Activated T-helper 17 cell treated with anti-CD3 and anti-CD28 coated beads, Interleukin-2, amount 50 U/mL, for 72 hours (primary cell): ENCODE data around the gene PCDH12. TPM values are rescaled to one million over a fixed set of nuclear protein-coding genes. Genes with fewer than 3 reads are reported as not detected.

Experiments
- ATAC-seq: fragments of 150-1000 bp; cut with Tn5 transposase; replicated peaks from 2 replicates; pipeline ENCODE4 v1.10.0; 2021; ENCODE audit warnings: mild to moderate bottlenecking, moderate library complexity
- H3K27ac Mint-ChIP-seq: one replicate; pipeline ENCODE4 v1.8.0; 2022; ENCODE audit warnings: mixed read lengths
- H3K27me3 Mint-ChIP-seq: one replicate; pipeline ENCODE4 v1.8.0; 2022; ENCODE audit warnings: mixed read lengths
- H3K36me3 Mint-ChIP-seq: one replicate; pipeline ENCODE4 v1.8.0; 2022; ENCODE audit warnings: low read depth, mild to moderate bottlenecking, mixed read lengths
- H3K4me1 Mint-ChIP-seq: one replicate; pipeline ENCODE4 v1.8.0; 2022; ENCODE audit warnings: mixed read lengths
- H3K4me3 Mint-ChIP-seq: one replicate; pipeline ENCODE4 v1.8.0; 2022; ENCODE audit warnings: mild to moderate bottlenecking, mixed read lengths
- H3K9me3 Mint-ChIP-seq: one replicate; pipeline ENCODE4 v1.8.0; 2022; ENCODE audit warnings: mixed read lengths
- total RNA-seq, 2 donors: library from RNA; stranded (reverse); gene quantifications; one replicate each; pipeline ENCODE4 v1.2.3, GENCODE V29; 2022

PCDH12 gene
- total RNA-seq, 2 donors from 2014 or later = 0.54 to 4.3 TPM

DNA sequence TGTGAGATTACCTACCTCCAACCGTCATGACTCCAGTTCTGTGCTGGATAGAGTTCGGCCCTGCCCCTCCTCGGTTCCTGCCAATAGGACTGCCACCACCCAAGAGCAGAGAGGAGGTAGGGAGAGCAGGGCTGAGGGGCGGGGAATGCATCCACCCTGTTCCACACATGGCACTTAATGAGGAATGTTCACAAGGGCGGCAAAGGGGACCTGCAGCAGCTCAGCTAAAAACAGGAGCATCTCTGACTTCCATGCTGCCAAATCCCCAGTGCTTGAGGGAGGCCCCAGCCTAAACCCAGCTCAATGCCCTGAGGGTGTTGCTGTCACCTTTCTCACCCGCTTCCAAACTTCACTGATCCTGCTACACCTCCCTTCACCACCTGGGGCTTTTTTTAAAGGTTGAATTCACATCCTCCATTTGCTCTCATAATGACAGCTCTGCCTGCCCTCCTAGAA lies 42.1 kb downstream of the PCDH12 start:
- Mint-ChIP-seq H3K27me3 (peaks cover 21% of the 10 kb centered on the region), H3K36me3 (no peaks in the 10 kb centered on the region), H3K9me3 (no peaks in the 10 kb centered on the region), H3K4me3 (no peak overlapping the region), H3K4me1 (no peaks in the 10 kb centered on the region), H3K27ac (no peak overlapping the region)
- no peak for ATAC-seq

DNA sequence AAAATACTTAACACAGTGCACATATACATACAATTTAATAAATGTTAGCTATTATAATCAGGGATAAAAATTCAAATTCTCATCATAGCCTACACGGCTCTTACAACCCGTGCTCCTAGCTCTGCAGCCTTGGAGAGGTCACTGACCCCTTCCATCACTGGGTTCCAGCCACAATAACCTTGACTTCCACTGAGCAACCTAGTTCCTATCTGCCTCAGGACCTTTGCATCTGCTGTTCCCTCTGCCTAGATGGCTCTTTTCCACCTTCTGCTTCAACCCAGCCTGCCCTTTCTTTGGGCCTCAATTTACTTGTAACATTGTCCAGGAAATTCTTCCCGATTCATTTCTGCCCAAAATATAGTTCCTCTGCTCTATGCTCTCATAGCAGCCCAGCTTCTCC lies 43.2 kb downstream of the PCDH12 start:
- Mint-ChIP-seq H3K27me3 (peaks cover 21% of the 10 kb centered on the region), H3K4me3 (peak overlapping the region; percentile 5), H3K4me1 (no peaks in the 10 kb centered on the region), H3K27ac (no peak overlapping the region), H3K9me3 (no peaks in the 10 kb centered on the region), H3K36me3 (no peaks in the 10 kb centered on the region)
- ATAC-seq = no peak

DNA sequence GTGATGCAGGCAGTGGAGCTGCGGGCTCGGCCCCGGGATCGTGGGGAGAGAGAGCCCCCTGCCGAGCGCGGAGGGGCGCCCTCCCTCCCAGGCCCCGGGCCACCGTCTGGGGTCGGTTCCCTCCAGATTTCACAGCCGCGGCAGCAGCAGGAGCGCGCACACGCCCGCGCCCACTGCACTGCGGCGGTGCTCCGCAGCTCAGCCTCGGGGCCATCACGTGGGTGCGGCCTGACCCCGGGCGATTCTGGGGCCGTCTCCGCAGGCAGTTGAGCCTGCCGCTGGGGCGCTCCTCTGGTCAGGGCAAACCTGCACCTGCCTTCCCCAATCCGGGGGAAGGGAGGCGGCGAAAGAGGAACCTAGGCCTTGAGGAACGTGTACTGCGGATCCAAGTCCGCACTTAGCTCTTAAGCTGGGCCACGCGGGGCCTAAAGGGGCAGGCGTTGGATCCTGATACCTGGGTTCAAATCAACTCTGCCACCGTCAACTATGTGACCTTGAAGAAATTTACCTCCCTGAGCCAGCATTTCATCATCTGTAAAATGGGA lies 43.7 kb downstream of the PCDH12 start:
- no peaks in the 10 kb centered on the region for H3K4me1 Mint-ChIP-seq
- peak; percentile 54 for ATAC-seq
- no peaks in the 10 kb centered on the region for H3K9me3 Mint-ChIP-seq
- H3K27me3 Mint-ChIP-seq = peaks cover 21% of the 10 kb centered on the region
- no peaks in the 10 kb centered on the region for H3K36me3 Mint-ChIP-seq
- no peak overlapping the region for H3K27ac Mint-ChIP-seq
- H3K4me3 Mint-ChIP-seq = peak overlapping the region; percentile 5

DNA sequence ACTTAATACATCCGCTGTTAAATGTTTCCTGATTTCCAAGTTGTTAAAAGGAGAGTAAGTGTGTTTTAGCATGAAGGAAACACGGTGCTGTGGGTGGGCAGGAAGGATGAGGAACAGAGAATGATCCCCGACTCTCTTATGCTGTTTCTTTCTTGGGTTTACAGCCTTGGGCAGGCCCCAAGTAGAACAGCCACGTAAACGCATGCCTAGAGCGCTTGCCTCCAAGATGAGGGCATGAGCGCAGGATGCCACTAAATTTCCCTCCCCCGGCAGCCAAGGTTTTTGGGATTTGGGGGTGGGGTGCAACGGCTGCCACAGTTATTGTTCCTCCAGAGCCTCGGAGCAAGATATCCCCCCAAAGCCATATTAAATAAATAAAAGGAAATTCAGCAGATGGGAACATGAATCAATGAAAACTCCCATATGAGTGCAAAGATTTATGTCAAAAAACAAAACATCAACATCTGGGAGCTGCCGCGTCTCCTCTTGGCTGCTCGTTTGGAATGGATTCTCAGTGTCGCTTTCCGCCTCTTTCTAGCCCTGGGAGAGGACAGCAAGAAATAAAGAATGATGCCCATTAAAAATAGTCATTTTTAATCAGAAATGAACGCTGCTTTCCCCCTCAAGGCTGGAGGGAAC lies 44.3 kb downstream of the PCDH12 start:
- Mint-ChIP-seq H3K27me3 (peaks cover 21% of the 10 kb centered on the region), H3K4me1 (peaks cover 2% of the 10 kb centered on the region), H3K9me3 (no peaks in the 10 kb centered on the region), H3K27ac (no peak overlapping the region), H3K36me3 (no peaks in the 10 kb centered on the region), H3K4me3 (peak overlapping the region; percentile 53)
- no peak for ATAC-seq

DNA sequence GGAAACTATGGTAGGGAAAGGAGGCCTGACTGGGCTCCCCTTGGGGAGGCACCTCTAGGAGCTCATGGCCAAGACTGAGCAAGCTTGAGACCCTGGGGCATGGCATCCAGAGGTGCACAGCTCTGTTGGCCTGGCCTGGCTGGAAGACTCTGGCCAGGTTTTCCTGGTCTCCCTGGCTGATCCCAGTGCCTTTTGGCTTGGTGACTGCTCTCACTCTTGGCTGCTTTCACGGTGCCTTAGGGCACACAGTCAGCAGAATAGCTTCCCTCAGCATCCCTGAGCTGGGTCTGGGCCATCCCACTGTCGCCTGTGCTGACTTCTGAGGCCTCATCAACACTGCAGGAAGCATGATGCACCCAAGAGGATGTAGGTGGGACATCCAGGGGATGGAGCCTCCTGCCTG lies 47.7 kb downstream of the PCDH12 start:
- ATAC-seq = no peak
- no peak overlapping the region for H3K4me3 Mint-ChIP-seq
- H3K9me3 Mint-ChIP-seq = no peaks in the 10 kb centered on the region
- peaks cover 4% of the 10 kb centered on the region for H3K4me1 Mint-ChIP-seq
- H3K27me3 Mint-ChIP-seq = peaks cover 18% of the 10 kb centered on the region
- no peaks in the 10 kb centered on the region for H3K36me3 Mint-ChIP-seq
- no peak overlapping the region for H3K27ac Mint-ChIP-seq

DNA sequence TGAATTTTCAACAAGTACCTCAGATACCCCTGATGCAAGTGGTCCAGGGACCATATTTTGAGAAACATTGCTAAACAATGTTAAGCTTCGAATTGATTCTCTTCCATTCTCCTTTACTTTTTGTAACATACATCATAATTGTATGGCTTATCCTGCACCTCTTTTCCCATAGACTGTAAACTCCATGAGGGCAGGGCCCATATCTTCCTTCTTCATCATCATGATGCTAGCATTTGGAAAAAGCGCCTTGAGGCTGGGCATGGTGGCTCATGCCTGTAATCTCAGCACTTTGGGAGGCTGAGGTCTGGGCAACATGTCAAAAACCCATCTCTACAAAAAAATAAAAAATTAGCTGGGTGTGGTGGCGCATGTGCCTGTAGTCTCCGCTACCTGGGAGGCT lies 48.8 kb downstream of the PCDH12 start:
- no peak overlapping the region for H3K4me3 Mint-ChIP-seq
- H3K4me1 Mint-ChIP-seq = peaks cover 4% of the 10 kb centered on the region
- ATAC-seq = no peak
- H3K27ac Mint-ChIP-seq = no peak overlapping the region
- H3K27me3 Mint-ChIP-seq = peaks cover 13% of the 10 kb centered on the region
- no peaks in the 10 kb centered on the region for H3K36me3 Mint-ChIP-seq
- H3K9me3 Mint-ChIP-seq = no peaks in the 10 kb centered on the region

DNA sequence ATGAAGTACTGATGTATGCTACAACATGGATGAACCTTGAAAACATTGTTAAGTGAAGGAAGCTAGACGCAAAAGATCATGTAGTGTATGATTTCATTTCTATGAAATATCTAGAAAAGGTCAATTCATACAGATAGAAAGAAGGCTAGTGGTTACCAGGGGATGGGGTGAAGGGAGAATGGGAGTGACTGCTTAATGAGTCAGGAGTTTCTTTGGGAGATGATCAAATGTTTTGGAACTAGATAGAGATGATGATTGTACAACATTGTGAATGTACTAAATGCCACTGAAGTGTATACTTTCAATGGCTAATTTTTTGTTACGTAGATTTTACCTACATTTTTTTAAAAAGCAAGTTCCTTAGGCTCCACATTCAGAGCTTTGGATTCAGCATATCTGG lies 49.2 kb downstream of the PCDH12 start:
- Mint-ChIP-seq H3K9me3 (no peaks in the 10 kb centered on the region), H3K27me3 (peaks cover 13% of the 10 kb centered on the region), H3K4me1 (peaks cover 4% of the 10 kb centered on the region), H3K27ac (no peak overlapping the region), H3K4me3 (no peak overlapping the region), H3K36me3 (no peaks in the 10 kb centered on the region)
- ATAC-seq = peak; percentile 92

DNA sequence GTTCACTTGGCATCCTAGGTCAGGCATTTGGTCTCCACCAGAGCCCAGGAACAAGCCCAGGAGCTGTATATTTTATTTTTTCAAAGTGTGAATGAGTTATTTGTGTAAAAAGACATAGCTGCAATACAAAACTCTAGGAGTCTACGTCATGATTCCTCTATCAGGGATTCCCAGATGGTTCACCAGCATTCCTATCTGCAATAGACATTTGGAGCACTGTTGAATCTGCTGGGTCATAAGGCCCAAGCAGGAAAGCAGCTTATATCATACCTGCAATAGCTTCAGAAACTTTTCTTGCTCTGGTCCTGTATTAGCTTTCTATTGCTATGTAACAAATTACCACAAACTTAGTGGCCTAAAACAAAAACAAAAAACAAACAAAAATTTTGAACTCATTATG lies 51.0 kb downstream of the PCDH12 start:
- H3K27me3 Mint-ChIP-seq = peaks cover 4% of the 10 kb centered on the region
- peaks cover 4% of the 10 kb centered on the region for H3K4me1 Mint-ChIP-seq
- H3K4me3 Mint-ChIP-seq = no peak overlapping the region
- H3K27ac Mint-ChIP-seq = no peak overlapping the region
- H3K9me3 Mint-ChIP-seq = no peaks in the 10 kb centered on the region
- ATAC-seq = no peak
- H3K36me3 Mint-ChIP-seq = no peaks in the 10 kb centered on the region

DNA sequence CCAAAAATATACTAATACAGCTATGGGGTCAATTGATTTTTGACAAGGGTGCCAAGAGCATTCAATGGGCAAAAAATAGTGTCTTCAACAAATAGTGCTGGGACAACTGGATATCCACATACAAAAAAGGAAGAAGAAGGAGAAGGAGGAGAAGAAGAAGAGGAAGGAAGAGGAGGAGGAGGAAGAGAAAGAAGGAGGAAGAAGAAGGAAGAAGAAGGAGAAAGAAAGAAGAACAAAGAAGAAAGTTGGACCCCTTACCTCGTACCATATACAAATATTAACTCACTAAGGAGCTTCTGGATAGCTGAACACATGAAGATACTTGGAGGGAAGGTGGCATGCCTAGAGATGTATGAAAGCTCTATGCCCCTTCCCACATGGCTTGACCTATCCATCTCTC lies 51.5 kb downstream of the PCDH12 start:
- H3K27ac Mint-ChIP-seq = no peak overlapping the region
- no peaks in the 10 kb centered on the region for H3K9me3 Mint-ChIP-seq
- no peak overlapping the region for H3K4me3 Mint-ChIP-seq
- peaks cover 4% of the 10 kb centered on the region for H3K4me1 Mint-ChIP-seq
- peaks cover 8% of the 10 kb centered on the region for H3K27me3 Mint-ChIP-seq
- no peak for ATAC-seq
- H3K36me3 Mint-ChIP-seq = no peaks in the 10 kb centered on the region

DNA sequence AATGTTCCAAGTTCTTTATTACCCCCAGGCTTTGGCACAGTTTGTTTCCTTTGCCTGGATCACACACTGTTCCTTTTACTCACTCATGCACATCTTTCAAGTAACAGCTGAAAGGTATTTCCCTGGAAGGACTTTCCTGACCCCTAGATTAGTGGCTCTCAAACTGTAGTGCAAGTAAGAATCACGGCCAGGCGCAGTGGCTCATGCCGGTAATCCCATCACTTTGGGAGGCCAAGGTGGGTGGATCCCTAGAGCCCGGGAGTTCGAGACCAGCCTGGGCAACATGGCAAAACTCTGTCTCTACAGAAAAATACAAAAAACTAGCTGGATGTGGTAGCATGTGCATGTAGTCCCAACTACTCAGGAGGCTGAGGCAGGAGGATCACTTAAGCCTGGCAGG lies 53.5 kb downstream of the PCDH12 start:
- no peak for ATAC-seq
- peaks cover 12% of the 10 kb centered on the region for H3K27me3 Mint-ChIP-seq
- no peaks in the 10 kb centered on the region for H3K9me3 Mint-ChIP-seq
- no peaks in the 10 kb centered on the region for H3K36me3 Mint-ChIP-seq
- H3K4me1 Mint-ChIP-seq = peaks cover 4% of the 10 kb centered on the region
- no peak overlapping the region for H3K4me3 Mint-ChIP-seq
- no peak overlapping the region for H3K27ac Mint-ChIP-seq

DNA sequence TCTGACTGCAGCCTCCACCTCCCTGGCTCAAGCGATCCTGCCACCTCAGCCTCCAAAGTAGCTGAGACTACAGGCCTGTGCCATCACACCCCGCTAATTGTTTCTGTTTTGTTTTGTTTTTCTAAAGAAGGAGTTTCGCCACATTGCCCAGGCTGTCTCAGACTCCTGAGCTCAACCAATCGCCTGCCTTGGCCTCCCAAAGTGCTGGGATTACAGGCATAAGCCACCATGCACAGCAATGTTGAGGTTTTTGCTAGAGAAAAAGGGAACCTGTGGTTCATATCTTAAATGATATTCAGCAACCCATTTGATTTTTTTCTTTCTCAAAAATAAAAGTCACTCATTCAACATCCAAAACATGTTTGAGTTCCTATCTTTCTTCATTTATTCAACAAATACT lies 54.7 kb downstream of the PCDH12 start:
- H3K36me3 Mint-ChIP-seq = no peaks in the 10 kb centered on the region
- no peaks in the 10 kb centered on the region for H3K4me1 Mint-ChIP-seq
- no peak overlapping the region for H3K27ac Mint-ChIP-seq
- H3K4me3 Mint-ChIP-seq = no peak overlapping the region
- H3K9me3 Mint-ChIP-seq = no peaks in the 10 kb centered on the region
- peaks cover 12% of the 10 kb centered on the region for H3K27me3 Mint-ChIP-seq
- no peak for ATAC-seq

DNA sequence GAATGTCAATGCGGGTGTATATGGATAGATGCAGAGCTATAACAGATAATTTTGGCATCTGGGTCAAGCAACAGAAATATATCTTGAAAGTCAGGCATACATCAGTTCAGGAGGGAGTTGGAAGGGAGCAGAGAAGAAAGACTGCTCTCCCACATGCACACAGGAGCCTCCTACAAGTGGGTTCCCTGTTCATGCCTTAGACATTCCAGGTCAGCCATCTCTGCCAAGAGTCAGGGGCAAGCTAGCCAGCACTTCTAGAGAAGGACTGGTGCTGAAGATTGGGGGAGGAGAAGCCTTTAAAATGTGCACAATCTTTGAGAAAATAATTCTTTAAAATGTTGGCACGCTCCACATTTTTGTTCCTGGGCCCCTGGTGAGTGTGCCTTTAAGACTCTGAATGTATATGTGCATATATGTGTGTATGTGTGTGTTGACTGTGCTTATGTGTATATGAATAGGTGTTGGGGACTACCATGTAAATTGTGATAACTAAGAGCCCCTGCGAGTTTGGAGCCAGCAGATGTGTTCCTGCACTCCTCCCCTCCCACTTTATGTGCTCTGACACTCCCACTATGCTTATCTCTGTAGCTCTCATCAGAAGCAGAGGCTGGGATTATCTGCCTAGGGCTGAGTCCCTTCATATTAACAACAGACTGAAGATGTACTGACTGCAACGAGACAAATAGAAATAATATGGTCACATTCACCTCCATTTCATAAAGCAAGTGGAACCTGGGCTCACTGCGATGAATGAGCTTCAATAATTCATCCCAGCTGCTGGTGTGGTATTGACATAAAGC lies 55.8 kb downstream of the PCDH12 start:
- H3K4me1 Mint-ChIP-seq = no peaks in the 10 kb centered on the region
- no peaks in the 10 kb centered on the region for H3K36me3 Mint-ChIP-seq
- ATAC-seq = no peak
- H3K9me3 Mint-ChIP-seq = no peaks in the 10 kb centered on the region
- H3K27ac Mint-ChIP-seq = no peak overlapping the region
- peaks cover 12% of the 10 kb centered on the region for H3K27me3 Mint-ChIP-seq
- H3K4me3 Mint-ChIP-seq = no peak overlapping the region

DNA sequence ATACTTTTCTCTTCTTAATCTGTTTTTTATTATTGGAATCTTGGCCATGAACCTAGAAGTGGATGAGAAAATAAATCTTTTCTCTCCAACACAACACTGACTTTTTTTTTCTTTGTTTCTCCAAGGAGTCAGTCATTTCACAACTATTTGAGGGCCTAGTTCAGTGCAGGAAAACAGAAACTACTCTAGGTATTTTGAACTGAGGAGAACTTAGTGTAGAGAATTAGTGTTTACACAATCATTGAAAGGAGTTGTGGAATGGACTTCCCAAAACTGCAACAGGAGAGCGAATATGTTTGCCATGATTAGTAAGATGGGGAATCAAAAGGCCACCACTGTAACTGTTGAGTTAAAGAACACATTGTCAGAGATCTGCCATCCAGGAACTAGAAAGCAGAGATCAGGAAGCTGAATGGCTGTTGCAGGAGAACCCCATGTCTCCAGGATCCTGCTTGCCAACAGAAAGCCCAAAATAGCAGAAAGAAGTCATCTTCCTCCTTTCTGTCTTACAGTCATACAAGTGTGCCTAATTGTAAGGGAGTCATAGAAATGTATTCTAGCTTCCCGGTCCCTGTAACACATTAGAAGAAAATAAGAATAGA lies 59.5 kb downstream of the PCDH12 start:
- Mint-ChIP-seq H3K4me1 (no peaks in the 10 kb centered on the region), H3K9me3 (no peaks in the 10 kb centered on the region), H3K4me3 (no peak overlapping the region), H3K27ac (no peak overlapping the region), H3K36me3 (no peaks in the 10 kb centered on the region), H3K27me3 (peaks cover 17% of the 10 kb centered on the region)
- no peak for ATAC-seq

DNA sequence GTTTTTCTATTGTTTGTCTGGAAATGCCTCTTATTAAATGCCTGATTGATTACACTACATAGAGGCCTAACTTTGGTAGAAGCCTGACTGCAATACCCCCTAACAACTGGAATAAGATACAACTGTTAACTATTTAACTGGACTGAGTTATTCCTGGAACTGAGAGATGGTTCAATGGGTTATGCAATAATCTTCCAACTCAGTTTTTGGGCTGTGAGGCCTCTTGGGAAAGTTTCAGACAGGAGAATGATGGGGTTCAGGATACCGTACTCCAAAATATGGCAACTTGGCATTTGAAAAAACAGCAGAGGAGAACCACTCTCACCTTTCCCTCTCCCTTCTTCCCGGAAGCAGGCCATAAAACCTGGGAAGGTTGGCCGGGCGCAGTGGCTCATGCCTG lies 60.6 kb downstream of the PCDH12 start:
- Mint-ChIP-seq H3K36me3 (no peaks in the 10 kb centered on the region), H3K4me1 (no peaks in the 10 kb centered on the region), H3K27ac (no peak overlapping the region), H3K27me3 (peaks cover 17% of the 10 kb centered on the region), H3K4me3 (no peak overlapping the region), H3K9me3 (no peaks in the 10 kb centered on the region)
- ATAC-seq = no peak
